ENCODE measurements around the gene TEKT3.

The TEKT3 gene

DNA sequence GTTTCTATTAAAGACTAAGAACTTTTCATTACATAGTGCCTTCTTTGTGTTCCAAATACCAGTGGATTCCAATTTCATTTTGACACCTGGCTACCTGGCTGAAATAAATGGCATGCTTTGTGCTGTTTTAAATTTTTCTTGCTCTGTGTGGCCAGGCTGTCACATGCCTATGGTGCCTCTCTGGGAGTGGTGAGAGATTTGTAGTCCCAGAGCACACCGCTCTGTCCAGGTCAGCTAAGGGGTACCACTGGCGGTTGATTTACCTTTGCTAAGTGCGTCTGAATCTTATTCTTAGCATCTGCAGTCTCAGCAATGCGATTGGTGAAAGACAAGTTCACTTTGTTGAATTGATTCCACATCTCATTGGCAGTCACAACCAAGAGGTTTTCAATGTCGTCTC is 29.4 kb downstream of the TEKT3 start:
- H3K79me2 ChIP-seq (ENCODE audit: low read length): no peaks in the 10 kb centered on the region
- no peak for TF ChIP-seq CTCF (IDR thresholded peaks at IDR 0.05; ENCODE audit: low read depth, low read length)
- TF ChIP-seq EZH2phosphoT487 (IDR thresholded peaks at IDR 0.05; ENCODE audit: low read depth): no peak
- H4K20me1 ChIP-seq (ENCODE audit: insufficient read depth, low read length): no peaks in the 10 kb centered on the region

DNA sequence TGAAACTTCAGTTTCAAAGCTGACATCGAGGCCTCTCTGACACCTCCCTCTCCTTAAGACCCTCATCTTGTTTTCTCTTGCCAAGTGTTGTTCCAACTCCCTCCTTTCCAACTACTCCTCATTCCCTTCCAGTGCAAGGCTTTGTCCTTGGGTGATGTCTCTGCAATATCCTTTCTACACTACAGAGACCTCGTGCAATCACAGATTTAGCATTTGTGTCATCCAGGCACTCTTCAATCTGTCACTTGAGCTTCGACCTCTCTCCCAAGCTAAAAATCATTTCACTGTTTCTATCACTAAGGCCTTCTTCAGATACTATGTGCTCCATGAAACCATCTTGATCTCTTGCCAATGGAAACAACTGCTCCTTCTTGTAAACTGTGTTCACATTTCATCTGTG is 31.6 kb downstream of the TEKT3 start:
- no peaks in the 10 kb centered on the region for H3K27me3 ChIP-seq (ENCODE audit: low read depth, low read length)
- no peak overlapping the region for H2AFZ ChIP-seq (ENCODE audit: low read depth, low read length)
- H3K79me2 ChIP-seq (ENCODE audit: low read length): no peaks in the 10 kb centered on the region
- TF ChIP-seq CTCF (IDR thresholded peaks at IDR 0.05; ENCODE audit: low read depth, low read length): no peak
- TF ChIP-seq EZH2phosphoT487 (IDR thresholded peaks at IDR 0.05; ENCODE audit: low read depth): no peak
- H3K4me1 ChIP-seq (ENCODE audit: low read length): no peaks in the 10 kb centered on the region
- no peak overlapping the region for H3K4me2 ChIP-seq (ENCODE audit: low read length)
- no peak overlapping the region for H3K4me3 ChIP-seq (ENCODE audit: low read length)
- no peaks in the 10 kb centered on the region for H3K36me3 ChIP-seq (replicated peaks; ENCODE audit: low read depth, low read length)
- no peaks in the 10 kb centered on the region for H4K20me1 ChIP-seq (ENCODE audit: insufficient read depth, low read length)
- H3K9me3 ChIP-seq (ENCODE audit: insufficient read depth, low read length): no peaks in the 10 kb centered on the region
- H3K27ac ChIP-seq (ENCODE audit: low read length): no peak overlapping the region
- no peak overlapping the region for H3K9ac ChIP-seq (ENCODE audit: low read length)

More for the DNA sequence above, 29.4 kb downstream of the TEKT3 start:
- H3K27ac ChIP-seq (ENCODE audit: low read length): no peak overlapping the region
- H3K9ac ChIP-seq (ENCODE audit: low read length): no peak overlapping the region
- H3K9me3 ChIP-seq (ENCODE audit: insufficient read depth, low read length): no peaks in the 10 kb centered on the region
- 0 out of 2 replicates have a peak, but pooled peaks cover 2% of the 10 kb centered on the region for H3K27me3 ChIP-seq (ENCODE audit: low read depth, low read length)
- no peaks in the 10 kb centered on the region for H3K4me1 ChIP-seq (ENCODE audit: low read length)
- no peaks in the 10 kb centered on the region for H3K36me3 ChIP-seq (replicated peaks; ENCODE audit: low read depth, low read length)
- no peak overlapping the region for H3K4me3 ChIP-seq (ENCODE audit: low read length)
- H2AFZ ChIP-seq (ENCODE audit: low read depth, low read length): no peak overlapping the region
- no peak overlapping the region for H3K4me2 ChIP-seq (ENCODE audit: low read length)

GRCh38 chr17:15309236-15309635 is 32.2 kb downstream of the TEKT3 start:
- Histone ChIP-seq H4K20me1 (ENCODE audit: insufficient read depth, low read length) (no peaks in the 10 kb centered on the region), H3K4me2 (ENCODE audit: low read length) (no peak overlapping the region), H3K9me3 (ENCODE audit: insufficient read depth, low read length) (no peaks in the 10 kb centered on the region), H3K27ac (ENCODE audit: low read length) (no peak overlapping the region), H3K4me3 (ENCODE audit: low read length) (no peak overlapping the region), H3K36me3 (replicated peaks; ENCODE audit: low read depth, low read length) (no peaks in the 10 kb centered on the region), H3K27me3 (ENCODE audit: low read depth, low read length) (no peaks in the 10 kb centered on the region), H3K4me1 (ENCODE audit: low read length) (no peaks in the 10 kb centered on the region), H2AFZ (ENCODE audit: low read depth, low read length) (no peak overlapping the region), H3K9ac (ENCODE audit: low read length) (no peak overlapping the region), H3K79me2 (ENCODE audit: low read length) (no peaks in the 10 kb centered on the region)
- TF ChIP-seq EZH2phosphoT487 (IDR thresholded peaks at IDR 0.05; ENCODE audit: low read depth) (no peak), CTCF (IDR thresholded peaks at IDR 0.05; ENCODE audit: low read depth, low read length) (no peak)

DNA sequence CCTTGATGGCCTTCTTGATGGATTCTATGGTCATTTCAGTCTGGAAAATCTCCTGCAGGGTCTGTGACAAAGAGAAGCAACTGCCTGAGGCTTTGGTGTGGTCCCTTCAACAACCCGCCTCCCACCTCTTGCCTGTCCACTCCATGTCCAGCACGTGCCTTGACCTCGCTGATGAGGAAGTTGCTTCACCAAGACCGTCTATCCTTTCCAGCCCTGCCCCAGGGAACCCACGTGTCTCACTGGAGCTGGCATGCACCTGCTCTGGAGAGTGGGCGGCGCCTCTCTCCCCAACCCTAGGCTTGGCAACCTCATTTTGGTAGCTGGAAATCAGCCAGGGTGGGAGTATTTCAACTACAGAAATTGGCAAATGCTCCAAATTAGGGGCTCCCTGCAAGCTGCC is 32.6 kb downstream of the TEKT3 start:
- H3K9me3 ChIP-seq (ENCODE audit: insufficient read depth, low read length): no peaks in the 10 kb centered on the region
- H3K36me3 ChIP-seq (replicated peaks; ENCODE audit: low read depth, low read length): no peaks in the 10 kb centered on the region
- H2AFZ ChIP-seq (ENCODE audit: low read depth, low read length): no peak overlapping the region
- TF ChIP-seq CTCF (IDR thresholded peaks at IDR 0.05; ENCODE audit: low read depth, low read length) (no peak), EZH2phosphoT487 (IDR thresholded peaks at IDR 0.05; ENCODE audit: low read depth) (no peak)
- no peaks in the 10 kb centered on the region for H3K27me3 ChIP-seq (ENCODE audit: low read depth, low read length)
- H3K4me2 ChIP-seq (ENCODE audit: low read length): no peak overlapping the region
- H3K4me1 ChIP-seq (ENCODE audit: low read length): no peaks in the 10 kb centered on the region
- H3K9ac ChIP-seq (ENCODE audit: low read length): no peak overlapping the region
- H4K20me1 ChIP-seq (ENCODE audit: insufficient read depth, low read length): no peaks in the 10 kb centered on the region
- H3K79me2 ChIP-seq (ENCODE audit: low read length): no peaks in the 10 kb centered on the region
- H3K27ac ChIP-seq (ENCODE audit: low read length): no peak overlapping the region
- H3K4me3 ChIP-seq (ENCODE audit: low read length): no peak overlapping the region
